HG02981 (cell line): Measurements from ENCODE around the gene KYAT1.

ENCODE experiments used
- ATAC-seq: cut with Tn5 transposase; IDR thresholded peaks from one replicate; pipeline ENCODE4 v1.9.1; 2021; ENCODE audit warnings: mild to moderate bottlenecking, moderate library complexity; ENCODE audit not compliant: unreplicated experiment

KYAT1 gene

DNA sequence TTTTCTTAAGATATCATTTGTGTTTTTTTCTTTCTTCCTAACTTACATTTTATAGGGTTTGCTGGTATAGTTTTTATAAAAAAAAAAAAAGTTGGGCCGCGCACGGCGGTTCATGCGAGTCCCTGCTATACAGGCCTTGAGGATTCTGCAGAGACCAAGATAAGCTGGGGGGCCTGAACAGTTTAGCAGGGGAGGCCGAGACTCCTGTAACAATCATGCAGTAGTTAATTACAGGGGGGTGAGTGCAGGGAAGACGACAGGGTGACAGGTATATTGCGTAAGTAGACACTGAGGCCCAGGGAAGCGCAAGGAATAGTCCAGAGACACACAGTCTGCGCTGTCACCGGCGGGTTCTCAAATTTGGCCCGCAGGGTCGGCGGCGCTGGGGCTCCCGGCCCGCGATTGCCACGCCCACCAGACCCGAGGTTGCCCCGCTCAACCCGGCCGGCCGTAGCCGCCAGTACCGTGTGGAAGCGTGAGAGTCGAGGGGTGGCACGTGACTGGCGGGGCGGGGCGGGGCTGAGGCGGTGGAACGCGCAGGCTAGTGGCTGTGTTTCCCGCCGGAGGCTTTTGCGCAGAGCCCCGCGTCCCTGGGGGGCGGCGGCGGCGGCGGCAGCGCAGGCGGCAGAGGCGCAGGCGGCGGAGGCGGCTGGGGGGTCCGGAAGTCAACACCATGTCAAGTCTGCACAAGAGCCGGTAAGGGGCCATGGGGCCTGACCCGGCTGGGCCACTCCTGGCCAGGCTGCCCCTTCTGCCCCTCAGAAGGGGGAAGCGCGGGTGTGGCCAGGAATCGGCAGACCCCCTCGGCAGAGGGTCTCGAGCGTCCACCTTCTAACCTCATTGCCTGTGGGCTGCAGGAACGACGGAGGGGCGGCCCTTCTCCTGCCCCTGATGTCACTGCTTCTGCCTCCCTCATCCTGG is 94.8 kb downstream of the KYAT1 start, which contains the start of gene TBC1D13:
Gene TBC1D13 (plus strand): TSS at position 573 of the 921 bp plus-strand sequence. CDS start 101 bp downstream, at position 674.
- ATAC-seq: peak; percentile 86

DNA sequence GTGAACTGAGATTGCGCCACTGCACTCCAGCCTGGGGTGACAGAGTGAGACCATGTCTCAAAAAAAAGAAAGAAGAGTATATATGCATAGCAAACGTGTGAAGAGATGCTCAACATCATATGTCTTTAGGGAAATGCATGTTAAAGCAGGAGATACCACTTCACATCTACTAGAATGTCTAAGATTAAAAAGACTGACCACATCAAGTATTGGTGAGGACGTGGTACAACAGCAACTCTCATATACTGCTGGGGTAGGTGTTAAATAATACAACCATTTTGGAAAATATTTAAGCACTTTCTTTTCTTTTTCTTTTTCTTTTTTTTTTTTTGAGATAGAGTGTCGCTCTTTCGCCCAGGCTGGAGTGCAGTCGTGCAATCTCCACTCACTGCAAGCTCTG is 96.3 kb downstream of the KYAT1 start:
- ATAC-seq: no peak
